GM13976 (cell line): ENCODE results near the gene SSR2.

ENCODE experiments used
- DNase-seq: peaks from one replicate; pipeline ENCODE4 v3.0.0; 2012; ENCODE audit warnings: low spot score
- CTCF ChIP-seq: IDR thresholded peaks from 2 replicates; pipeline ENCODE4 v1.5.1; 2012; ENCODE audit warnings: borderline replicate concordance, mild to moderate bottlenecking; ENCODE audit not compliant: insufficient read depth; ENCODE audit errors: extremely low read depth, missing control alignments, control extremely low read depth
- in situ Hi-C: fragments of 300-500 bp; cut with MboI; formaldehyde crosslinking; loops from one replicate; pipeline ENCODE4 v1.12.0; 2022; ENCODE audit warnings: low sequenced_read_pairs, mixed read lengths, inconsistent platforms; ENCODE audit not compliant: unreplicated experiment

The SSR2 gene

DNA sequence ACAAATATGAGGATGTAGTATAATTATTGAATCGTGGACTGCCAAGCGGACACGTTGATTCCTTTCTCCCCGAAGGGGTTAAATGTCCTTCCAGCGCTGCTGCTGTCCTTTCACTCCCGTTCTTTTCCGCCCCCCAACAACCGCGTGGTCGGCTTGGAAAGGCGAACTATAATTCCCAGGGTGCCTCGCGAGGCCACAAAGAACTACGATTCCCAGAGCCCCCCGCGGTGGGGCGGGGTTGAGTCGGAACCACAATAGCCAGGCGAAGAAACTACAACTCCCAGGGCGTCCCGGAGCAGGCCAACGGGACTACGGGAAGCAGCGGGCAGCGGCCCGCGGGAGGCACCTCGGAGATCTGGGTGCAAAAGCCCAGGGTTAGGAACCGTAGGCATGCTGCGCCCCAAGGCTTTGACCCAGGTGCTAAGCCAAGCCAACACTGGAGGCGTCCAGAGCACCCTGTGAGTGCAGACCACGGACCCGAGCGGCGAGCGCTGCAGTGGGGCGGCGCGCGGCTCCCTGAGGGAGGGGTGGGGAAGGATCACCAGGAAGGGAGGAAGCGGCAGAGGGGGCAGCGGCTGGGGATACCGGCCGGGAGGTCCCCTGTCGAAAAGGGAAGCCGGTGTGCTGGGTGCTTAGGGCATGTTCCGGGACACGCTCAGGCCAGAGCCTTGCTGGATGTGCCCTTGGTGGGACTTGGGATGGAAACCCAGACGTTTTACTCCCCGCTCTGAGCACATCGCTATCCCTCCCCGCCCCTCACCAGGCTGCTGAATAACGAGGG is 33.9 kb upstream of the SSR2 start, which contains the start of gene LAMTOR2:
Gene LAMTOR2, plus strand, starts transcription at position 283 of the 781 bp plus-strand sequence. Its CDS starts 108 bp downstream, at position 391.
- TF ChIP-seq CTCF, result no peak
- in situ Hi-C loops, result no loop called here
- DNase-seq, result peak; percentile 96

GRCh38 chr1:156053768-156054499 is 33.2 kb upstream of the SSR2 start, which contains the start of gene UBQLN4:
Gene UBQLN4 (minus strand): TSS chr1:156053798. CDS start chr1:156053701, 97 bp downstream.
- DNase-seq, result peak; percentile 95
- TF ChIP-seq CTCF, result peak; percentile 88
- in situ Hi-C loops, result no loop called here

DNA sequence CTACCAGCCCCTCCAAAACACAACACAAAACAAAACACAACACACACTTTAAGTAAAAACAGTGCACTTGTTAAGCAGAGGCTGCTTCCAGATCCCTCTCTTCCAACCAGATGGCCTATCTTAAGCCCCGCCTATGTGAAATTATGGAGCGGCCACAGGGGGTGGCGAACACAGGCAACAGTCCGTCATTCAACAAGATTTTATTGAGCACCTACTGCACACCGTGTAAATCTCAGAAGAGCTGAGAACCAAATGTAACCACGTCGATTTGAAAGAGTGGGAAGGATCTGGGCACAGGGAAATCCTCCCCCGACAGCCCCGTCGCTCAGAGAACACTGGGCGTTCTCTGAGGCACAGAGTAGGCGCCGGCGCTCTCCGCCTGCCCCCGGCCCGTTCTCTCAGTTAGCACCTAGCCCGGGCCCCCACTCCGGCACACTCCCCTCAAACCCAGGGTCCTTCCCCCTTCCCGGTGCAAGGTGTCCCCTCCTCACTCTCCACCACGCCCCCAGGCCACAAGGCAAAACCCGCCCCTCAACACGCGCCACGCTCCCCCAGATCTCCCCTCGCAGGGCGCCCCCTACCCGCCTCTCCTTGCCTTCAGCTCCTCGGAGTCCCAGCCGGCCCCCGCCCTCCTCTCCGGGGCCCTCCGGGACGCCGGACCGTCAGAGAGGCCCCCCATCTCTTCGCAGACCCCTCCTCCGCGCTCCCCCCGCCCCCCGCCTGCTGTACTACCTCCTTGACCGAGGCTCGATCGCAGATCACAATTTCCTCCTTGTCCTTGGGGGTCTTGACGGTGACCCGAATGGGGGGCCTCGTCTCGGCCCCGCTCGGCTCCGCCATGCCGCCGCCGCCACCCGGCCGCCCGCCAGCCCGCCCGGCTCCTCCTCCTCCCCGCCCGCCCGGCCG is 32.4 kb upstream of the SSR2 start:
- in situ Hi-C loops, result no loop called here
- peak; percentile 31 for TF ChIP-seq CTCF
- DNase-seq, result peak; percentile 84

- in situ Hi-C loops, result no loop called here
Measured at GRCh38 chr1:156051011-156051725, 30.4 kb upstream of the SSR2 start.

GRCh38 chr1:156050376-156050775 is 29.6 kb upstream of the SSR2 start:
- TF ChIP-seq CTCF, result no peak
- in situ Hi-C loops, result no loop called here
- DNase-seq, result no peak

More at GRCh38 chr1:156051011-156051725, 30.4 kb upstream of the SSR2 start:
- no peak for TF ChIP-seq CTCF
- DNase-seq, result no peak
